ENCODE data around the gene EIF4H.
A peak's percentile ranks its signal among the peaks of the same experiment; 100 is the strongest.
"Not testable (repeated sequence)": the region's sequence is repeated elsewhere in the genome, so short reads cannot be mapped to it uniquely, and the experiment has no call there.

EIF4H gene

DNA sequence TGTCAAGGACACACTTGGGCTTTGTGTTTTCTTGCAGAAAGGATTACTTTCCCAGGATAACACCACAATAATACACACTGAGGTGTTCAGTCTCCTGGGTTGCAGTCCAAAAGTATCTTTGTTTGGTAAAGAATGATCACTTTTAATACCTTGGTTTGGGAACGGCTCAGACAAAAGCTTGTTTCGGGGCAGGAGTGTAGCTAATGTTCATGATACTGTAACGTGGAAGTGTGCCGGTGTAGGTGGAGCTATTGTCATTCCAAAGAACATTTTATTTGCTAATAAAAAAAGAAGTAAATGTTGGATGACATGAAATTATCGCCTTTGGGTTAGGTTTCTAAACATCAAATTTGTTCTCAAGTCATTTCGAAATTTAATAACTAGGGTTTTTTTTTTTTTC, 1.2 kb downstream of the EIF4H start:
- no peak for DNase-seq

DNA sequence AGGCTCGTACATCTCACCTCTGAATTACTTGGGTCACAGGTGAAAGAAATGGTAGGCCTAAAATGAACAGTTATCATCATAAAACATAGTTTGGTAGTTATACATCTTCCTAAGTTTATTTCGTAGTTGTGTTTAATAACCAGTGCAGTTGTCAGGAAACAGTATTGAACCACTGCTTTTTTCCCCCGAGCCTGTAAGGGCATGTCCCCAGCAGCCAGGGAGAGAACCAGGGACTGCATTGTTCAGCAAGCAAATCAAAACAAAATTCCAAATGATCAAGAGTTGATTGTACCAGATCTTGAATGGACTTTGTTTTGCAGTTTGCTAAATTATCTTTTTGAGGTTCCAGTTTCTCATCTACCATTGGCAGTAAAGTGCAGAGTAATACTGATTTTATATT, 2.4 kb downstream of the EIF4H start:
- no peak for DNase-seq

DNA sequence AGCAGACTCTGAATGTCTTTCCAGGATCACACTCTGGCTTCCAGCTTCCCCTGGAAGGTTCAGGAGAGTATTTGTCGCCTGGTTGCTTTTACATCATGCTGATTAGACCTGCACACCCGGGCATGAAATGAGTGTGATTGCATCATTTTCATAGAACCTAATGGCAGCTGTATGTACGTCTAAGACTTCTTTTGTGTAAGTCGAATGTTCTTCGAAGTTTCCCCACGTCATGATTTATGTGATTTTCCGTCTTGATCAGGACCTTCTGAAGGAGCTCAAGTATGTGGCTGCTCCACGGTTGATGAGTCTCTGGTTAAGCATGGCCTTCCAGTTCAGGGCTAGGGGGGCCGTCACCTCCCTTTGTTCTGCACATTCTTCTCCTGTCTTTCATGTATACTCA, 4.5 kb downstream of the EIF4H start:
- DNase-seq = no peak

DNA sequence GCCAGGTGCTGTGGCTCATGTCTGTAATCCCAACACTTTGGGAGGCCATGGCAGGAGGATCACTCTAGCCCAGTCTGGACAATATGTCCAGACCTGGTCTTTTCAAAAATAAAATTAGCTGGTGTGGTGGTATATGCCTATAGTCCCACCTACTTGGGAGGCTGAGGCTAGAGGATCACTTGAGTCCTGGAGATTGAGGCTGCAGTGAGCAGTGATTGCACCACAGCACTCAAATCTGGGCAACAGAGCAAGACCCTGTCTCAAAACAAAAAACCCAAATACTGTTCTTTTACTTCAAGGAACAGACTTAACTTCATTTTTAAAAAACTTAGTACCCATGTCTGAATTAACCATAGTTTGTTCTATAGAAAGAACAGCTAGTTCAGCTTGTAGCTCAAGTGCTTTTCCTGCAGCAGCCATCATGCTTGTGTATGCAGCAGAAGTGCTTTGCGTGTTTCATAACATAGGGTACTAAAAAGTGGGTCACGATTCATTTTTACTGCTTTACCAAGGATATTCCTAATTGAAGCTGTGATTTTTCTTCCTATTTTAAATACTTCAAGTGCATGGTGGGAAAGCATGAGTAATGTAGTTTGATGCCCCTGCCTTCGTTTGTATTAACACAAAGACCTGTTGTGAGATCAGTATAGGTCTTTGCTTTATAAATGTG, 5.9 kb downstream of the EIF4H start:
- DNase-seq = no peak

DNA sequence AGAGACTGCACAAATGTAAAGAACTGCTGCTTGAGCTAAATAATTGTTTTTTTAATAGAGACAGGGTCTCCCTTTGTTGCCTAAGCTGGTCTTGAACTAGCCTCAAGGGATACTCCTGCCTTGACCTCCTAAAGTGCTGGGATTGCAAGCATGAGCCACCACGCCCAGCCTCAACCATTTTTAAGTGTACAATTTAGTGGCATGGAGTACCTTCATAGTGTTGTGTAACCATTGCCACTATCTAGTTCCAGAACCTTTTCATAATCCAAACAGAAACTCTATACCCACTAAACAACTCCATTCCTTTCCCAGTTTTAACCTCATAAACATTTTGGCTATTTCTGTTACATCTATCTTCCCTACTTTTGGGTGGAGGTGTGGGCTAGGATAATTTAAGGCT, 6.7 kb downstream of the EIF4H start:
- no peak for DNase-seq

DNA sequence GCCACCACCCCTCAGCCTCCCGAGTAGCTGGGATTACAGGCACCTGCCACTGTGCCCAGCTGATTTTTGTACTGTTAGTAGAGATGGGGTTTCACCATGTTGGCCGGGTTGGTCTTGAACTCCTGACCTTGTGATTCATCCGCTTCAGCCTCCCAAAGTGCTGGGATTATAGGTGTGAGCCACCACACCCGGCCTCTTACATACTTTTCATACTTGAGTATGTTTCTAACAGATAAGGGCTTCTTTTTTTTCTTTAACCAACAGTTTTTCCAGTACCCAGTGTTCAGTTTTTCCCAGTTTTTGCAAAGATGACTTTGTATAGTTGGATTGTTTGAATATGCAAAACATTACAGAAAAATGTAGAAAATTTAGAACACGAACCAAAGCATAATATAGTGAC, 7.7 kb downstream of the EIF4H start:
- no peak for DNase-seq

DNA sequence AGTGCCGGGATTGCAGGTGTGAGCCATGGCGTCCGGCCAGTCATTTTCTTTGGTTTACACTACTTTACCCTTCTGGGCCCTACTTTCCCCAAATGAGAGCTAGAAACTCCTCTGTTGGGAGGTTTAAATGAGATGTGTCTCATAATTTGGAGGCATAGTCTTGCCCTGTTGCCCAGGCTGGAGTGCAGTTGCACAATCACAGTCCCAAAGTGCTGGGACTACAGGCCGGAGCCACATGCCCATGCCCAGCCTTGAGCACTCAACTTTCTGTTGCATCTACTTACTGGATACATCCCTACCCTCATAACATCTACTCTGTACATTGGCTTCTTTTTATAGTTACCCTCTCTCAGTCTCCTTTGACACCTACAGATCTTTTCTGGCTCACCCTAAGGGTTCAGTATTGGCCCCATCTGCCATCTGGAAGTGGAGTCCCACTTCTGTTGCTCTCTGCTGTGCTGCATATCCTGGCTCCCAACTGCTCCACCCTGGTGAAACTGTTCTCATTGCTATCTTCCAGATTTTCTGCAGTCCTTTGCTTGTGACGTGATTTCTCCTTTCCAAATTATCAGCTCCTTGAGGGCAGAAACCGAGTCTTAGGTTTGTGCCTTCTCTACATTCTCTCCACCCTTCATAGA, 8.4 kb downstream of the EIF4H start:
- no peak for DNase-seq

DNA sequence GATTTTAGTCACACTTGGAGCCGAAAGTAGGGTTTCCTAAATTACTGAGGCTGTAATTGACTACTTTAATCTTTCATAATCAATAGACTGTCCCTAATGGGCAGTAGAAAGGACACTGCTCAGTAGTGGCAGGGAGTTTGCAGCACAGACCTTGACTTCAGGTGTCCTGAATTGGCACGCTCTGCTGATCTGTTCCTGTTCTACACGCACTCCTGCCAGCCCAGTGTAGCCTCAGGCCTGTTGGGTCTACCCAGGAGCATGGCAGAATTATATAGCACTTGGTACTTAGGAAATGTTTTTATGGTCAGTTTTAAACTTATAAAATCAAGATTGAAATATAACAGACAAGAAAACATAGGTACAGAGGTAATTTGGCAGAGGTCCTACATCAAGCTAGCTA, 9.0 kb downstream of the EIF4H start:
- DNase-seq = no peak

DNA sequence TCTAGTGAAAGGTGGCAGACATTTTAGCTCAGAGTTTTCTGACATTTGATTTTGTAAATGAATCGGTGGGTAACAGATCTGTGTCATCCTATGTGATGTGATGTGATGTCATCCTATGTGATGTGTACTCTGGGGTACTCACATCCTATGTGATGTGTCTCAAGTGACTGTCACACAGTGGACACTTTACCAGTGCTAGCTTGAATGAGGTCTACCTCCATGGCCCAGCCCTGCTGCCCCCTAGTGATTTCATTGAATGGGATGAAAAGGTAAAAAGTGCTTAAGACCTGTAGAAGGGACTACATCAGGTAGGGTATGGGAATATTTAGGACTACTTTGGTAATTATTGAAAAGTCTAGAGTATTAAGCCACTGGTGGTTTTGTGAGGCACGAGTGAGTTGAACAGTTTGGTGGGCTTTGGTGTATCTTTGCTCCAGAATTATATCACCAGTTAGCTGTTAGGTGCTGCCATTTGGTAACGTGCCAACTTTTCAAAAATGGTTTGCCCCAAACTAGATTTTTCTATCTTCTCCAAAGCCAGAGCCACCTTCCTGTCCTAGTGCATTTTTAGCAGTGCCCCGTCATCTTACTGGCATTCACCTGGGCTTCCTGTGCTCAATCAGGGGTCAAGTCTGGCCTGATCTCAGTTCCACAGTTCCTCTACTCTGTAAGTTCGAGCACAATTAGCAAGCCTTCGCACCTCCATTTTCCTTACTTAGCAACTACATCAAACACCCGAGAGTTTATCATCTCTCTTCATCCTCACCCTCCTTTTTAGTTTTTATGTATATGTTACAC, 9.7 kb downstream of the EIF4H start:
- DNase-seq = no peak

DNA sequence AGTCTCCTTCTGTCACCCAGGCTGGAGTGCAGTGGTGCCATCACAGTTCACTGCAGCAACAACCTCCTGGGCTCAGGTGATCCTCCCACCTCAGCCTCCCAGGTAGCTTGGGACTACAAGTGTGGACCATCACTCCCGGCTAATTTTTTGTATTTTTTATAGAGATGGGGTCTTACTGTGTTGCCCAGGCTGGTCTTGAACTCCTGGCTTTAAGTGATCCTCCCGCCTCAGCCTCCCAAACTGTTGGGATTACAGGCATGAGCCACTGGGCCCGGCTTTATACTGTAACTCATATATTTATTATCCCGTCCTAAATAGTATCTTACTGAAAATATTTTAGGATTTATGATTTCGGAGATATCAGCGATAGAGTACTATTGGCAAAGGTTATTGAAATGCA, 10.9 kb downstream of the EIF4H start:
- no peak for DNase-seq

DNA sequence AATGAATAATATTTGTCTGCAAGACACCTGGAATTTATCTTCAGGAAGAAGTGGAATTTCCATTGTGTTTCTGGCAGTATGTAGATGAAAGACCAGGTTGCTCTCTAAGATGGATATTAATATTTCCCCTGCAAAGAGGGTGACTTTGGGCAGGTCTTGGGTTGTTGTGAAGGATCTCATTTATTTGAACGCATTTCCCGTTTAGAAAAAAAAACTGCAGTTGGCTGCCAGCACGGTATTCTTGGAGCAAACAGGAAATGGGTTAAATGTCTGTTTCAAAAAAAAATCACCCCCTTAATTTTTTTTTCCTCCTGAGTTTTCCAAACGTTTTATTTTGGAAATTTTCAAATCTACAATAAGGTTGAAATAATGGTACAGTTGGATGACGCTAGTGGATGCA, 11.5 kb downstream of the EIF4H start:
- DNase-seq = peak in 1 of 4 experiments; percentile 15

DNA sequence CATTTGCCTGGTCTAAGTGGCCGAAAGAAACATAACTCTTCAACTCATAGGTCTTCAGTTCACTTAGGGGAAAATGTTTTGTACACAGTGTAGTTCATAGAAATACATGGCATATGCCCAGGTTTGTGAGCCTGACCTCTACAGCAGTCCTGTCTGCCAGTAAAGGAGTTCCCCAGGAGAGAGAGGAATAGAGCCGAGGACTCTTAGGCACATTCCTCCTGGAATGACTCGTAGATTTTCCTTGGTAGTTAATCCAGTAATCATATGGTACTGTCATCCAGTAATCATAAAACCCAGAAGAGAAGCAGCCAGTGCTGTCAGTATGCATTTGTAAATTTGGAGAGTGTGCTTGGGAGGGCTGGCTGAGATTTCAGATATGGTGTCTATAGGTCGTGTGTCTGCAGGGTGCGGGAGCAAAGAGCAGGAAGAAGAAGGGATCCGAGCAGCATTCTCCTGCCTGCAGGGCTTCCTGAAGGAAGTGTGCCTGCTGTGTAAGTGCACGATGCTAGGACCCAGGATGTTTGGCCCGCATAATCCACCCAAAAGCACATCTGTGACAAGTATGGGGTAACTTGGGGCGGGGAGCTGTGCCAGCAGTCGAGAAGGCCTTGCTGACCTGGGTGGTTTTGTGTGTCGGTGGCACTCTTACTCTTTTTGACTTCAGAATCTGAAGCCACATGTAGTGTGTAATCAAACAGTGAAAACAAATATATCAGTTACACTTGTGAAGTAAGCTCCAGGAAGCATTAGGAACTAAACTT, 13.9 kb downstream of the EIF4H start:
- DNase-seq = no peak

DNA sequence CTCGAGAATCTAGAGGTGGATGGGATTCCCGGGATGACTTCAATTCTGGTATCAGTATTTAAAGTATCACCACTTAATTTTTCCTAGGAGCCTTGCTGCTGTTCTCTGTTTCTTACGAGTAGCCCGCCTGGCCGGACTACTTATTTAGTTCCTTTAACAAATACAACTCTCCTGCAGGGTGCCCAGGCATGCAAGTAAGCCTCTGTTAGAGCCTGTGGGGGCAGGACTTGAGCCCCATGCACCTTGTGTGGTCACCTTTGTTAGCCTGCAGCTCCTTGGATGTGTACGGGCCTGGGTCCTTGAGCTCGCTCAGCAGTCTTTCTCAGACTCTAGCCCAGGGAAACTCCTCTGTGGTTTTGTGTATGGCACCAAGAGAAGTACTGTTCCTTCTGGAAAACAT, 16.1 kb downstream of the EIF4H start:
- DNase-seq = no peak

DNA sequence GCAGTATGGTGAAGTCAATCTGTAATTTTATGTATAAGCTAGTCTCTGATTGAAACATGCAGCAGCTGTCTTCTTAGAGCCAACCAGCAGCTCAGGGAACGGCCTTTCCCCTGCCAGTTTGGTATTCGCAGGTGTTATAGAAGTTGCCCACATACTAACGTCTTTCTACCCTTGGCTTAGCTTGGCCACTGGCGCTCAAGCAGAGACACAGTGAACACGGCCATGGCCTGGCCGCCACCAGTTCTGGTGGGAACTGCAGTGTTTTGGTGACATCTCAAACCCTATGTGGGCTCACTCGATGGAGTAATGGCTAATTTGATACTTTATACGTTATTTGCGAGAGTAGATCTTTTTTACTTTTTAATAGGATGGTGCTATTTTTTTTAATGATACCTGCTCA, 17.1 kb downstream of the EIF4H start:
- no peak for DNase-seq

DNA sequence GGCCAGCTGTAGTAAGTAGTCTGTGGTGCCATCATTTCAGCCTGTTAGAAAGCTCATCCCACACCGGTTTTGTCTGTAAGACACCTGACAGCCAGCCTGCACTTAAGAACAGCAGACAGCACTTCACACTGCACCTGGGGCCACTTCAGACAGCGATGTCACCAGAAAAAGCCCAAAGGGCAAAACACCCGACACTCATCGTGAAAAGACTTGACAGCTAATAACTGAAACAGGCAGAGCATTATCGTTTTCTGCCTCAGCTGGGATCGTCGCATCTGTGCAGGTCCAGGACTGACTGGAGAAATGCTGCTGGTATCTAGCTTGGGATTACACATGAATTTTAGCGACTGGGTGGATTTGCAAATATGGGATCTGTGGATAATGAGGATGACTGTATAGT, 18.9 kb downstream of the EIF4H start:
- no peak for DNase-seq

DNA sequence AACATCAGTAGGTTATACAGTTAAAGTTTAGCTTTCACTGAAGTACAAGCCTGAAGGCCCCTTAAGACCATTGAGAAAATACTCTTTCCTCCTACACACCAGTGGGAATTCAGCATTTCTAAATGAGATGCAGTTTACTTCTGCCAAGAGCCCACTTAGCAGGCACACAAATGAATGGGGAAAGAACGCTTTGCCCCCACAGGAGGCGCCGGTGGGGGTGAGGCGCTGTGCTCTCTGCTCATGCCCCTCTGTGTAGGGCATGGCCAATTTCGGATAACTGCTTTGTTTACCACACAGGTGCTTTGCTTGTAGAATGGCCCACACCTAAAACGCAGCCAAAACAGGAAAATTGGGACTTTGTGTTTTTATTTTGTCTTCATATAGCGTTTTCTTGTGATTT, 19.8 kb downstream of the EIF4H start:
- no peak for DNase-seq

DNA sequence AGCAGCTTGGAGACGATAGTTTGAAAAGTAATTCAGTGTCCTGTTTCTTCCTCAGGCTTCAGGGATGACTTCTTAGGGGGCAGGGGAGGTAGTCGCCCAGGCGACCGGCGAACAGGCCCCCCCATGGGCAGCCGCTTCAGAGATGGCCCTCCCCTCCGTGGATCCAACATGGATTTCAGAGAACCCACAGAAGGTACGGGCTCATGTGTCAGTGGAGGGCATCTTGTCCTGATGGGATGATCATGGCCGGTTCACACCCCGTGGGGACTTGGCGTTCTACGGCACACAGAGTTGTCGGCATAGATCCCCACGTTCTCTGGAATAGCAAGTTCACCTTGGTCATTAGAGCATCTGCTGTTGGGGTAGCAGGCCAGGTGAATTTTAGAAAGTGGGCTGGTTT, 20.5 kb downstream of the EIF4H start:
- DNase-seq = no peak

DNA sequence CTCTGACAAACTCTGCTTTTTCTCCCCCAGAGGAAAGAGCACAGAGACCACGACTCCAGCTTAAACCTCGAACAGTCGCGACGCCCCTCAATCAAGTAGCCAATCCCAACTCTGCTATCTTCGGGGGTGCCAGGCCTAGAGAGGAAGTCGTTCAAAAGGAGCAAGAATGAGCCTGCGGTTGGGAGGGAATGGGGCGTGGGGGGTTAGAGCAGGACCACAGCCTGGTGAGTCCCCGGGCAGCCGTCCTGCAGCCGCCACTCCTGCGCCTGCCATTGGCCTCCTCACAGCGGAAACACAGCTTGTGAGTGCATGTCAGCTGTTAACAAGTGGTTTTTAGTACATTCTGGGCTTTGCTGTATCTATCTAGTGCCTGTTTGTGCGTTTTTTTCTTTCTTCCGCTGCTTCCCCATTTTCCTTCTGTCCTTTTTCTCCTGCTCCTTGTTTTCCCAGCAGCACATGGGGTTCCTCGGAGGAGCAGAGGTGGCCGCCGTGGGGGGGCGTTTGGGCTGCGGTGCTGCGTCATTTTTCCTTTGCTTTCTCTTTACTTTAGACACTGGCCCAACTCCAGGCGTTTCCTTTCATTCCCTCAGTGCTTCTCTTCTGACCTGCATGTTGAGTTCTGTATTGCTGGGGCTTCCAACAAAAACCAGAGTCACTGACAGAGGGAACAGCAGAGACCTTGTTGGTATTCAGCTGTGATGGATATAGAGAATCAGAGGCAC, 21.1 kb downstream of the EIF4H start:
- DNase-seq = not testable (repeated sequence)

DNA sequence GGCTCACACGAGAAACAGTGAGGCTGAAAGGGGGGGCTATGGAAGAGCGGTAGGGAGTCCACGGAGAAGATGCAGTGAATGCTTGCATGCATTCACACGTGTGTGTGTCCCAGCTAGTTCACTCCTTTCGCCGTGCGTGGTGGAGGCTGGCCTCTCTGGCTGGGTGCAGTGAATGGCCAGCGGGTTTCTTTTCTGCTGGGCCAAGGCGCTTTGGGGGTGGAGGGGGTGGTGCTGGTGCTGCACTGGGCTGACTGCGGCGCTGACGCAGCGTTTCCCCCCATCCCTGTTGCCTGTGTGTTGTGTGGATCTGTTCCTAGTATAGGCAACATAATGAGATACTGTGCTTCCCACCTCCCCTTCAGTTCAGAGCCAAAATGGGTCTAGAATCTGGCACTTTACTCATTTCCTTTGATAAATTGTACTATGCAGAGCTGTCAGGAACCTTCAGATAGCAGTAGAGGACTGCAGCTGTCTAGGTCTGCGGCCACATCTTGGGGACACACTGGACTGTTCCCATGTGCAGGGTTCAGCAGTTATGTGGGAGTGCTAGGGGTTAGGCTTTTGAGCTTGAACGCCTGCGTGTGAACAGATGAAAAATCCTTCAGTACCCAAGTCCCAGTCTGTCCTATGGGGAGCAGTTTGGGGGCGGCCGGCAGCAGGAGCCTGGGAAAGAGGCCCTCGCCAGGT, 22.0 kb downstream of the EIF4H start:
- not testable (repeated sequence) for DNase-seq

DNA sequence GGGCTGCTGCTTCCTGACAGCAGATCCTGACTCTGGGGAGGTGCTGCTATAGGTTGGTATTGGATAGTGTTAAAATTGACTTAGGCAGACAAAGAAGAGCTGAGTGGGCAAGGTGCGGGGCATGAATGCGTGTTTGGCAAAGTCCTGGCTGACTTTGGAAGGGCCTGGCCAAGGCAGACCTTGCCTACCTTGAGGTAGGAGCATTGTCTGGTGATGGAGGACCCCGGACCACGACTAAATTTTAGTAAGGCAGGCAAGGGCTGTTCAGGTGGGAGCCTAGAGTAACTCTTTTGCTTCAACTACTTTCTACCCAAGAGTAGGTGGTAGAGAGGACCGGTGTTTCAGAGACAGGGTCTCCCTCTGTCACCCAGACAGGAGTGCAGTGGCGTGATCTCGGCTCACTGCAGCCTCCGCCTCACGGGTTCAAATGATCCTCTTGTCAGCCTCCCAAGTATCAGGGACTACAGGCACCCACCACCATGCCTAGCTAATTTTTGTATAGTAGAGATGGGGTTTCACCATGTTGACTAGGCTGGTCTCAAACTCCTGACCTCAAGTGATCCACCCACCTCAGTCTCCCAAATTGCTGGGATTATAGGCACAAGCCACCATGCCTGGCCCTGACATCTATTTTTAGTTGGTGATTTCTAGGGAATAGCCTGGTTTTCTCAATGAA, 23.4 kb downstream of the EIF4H start:
- DNase-seq = no peak

All from suppressor macrophage (primary cell).